Endodermal cell (in vitro differentiated cells): ENCODE results near the gene DEFB118. TPM values are rescaled to one million over a fixed set of nuclear protein-coding genes. Genes with fewer than 3 reads are reported as not detected.

Experiments used
- DNase-seq: peaks from one replicate; pipeline ENCODE4 v3.0.0-alpha.2; 2017
- H3K27ac ChIP-seq: 2 replicates; pipeline ENCODE4 v1.5.1; 2013; ENCODE audit warnings: mild to moderate bottlenecking, low read depth, low read length, moderate library complexity
- H3K27me3 ChIP-seq: 2 replicates; pipeline ENCODE4 v1.6.1; 2013; ENCODE audit warnings: mild to moderate bottlenecking, low read length, moderate library complexity; ENCODE audit not compliant: insufficient read depth, control insufficient read depth, poor library complexity, severe bottlenecking
- H3K36me3 ChIP-seq: 2 replicates; pipeline ENCODE4 v1.7.0; 2013; ENCODE audit warnings: mild to moderate bottlenecking, low read length, moderate library complexity; ENCODE audit not compliant: control insufficient read depth, insufficient read depth
- H3K4me1 ChIP-seq: one replicate; pipeline ENCODE4 v1.7.0; 2013; ENCODE audit warnings: low read length; ENCODE audit not compliant: control insufficient read depth, insufficient read depth
- H3K4me3 ChIP-seq: 2 replicates; pipeline ENCODE4 v1.5.1; 2013; ENCODE audit warnings: mild to moderate bottlenecking, low read length, moderate library complexity
- H3K9ac ChIP-seq: 2 replicates; pipeline ENCODE4 v1.6.1; 2013; ENCODE audit warnings: mild to moderate bottlenecking, low read length, moderate library complexity; ENCODE audit not compliant: poor library complexity, severe bottlenecking; ENCODE audit errors: extremely low read depth
- H3K9me3 ChIP-seq: 2 replicates; pipeline ENCODE4 v1.6.1; 2013; ENCODE audit warnings: mild to moderate bottlenecking, low read length, moderate library complexity; ENCODE audit not compliant: control insufficient read depth
- H3K27ac Mint-ChIP-seq: 2 replicates; pipeline ENCODE4 v1.8.0; 2020; ENCODE audit warnings: mixed read lengths
- H3K27me3 Mint-ChIP-seq: 2 replicates; pipeline ENCODE4 v1.8.0; 2021; ENCODE audit warnings: mild to moderate bottlenecking, mixed read lengths; ENCODE audit not compliant: insufficient read depth
- H3K36me3 Mint-ChIP-seq: 2 replicates; pipeline ENCODE4 v1.8.0; 2020; ENCODE audit warnings: low read depth, mixed read lengths
- H3K4me1 Mint-ChIP-seq: 2 replicates; pipeline ENCODE4 v1.8.0; 2020; ENCODE audit warnings: mixed read lengths
- H3K4me3 Mint-ChIP-seq: 2 replicates; pipeline ENCODE4 v1.8.0; 2020; ENCODE audit warnings: mild to moderate bottlenecking, moderate library complexity, mixed read lengths
- H3K9me3 Mint-ChIP-seq: 2 replicates; pipeline ENCODE4 v1.8.0; 2020; ENCODE audit warnings: mild to moderate bottlenecking, mixed read lengths
- WGBS, 2 experiments: methylation state at CpG; one replicate each; pipeline versions ENCODE4 v1.1.5 to v1.1.7; 2013; ENCODE audit warnings: missing lambda C conversion rate in 2 of 2, mixed read lengths in 1 of 2; ENCODE audit not compliant: insufficient coverage in 1 of 2, insufficient read length in 1 of 2; 5-methylcytosine and 5-hydroxymethylcytosine counted together
- total RNA-seq, 2 donors: library from RNA; stranded (reverse); fragmentation: NEBNext Ultra II Directional in 1 of 2; extraction: Animal tissue kit (Norgen Biotek cat#: 25700) in 1 of 2; gene quantifications; 2 replicates in 1 of 2; 3 replicates in 1 of 2; pipeline ENCODE4 v1.2.1, GENCODE V29; 2021
- TF ChIP-seq, protein P1 (sequence below): fragments of 200-600 bp; sonication (generic); conservative IDR thresholded peaks from 2 replicates; pipeline ENCODE4 v1.5.0; 2021; ENCODE audit warnings: antibody characterized with exemption, mild to moderate bottlenecking

The DEFB118 gene
- total RNA-seq, 2 donors from 2014 or later: not detected

GRCh38 chr20:31374346-31374745, 5.9 kb downstream of the DEFB118 start:
- H3K27me3 Mint-ChIP-seq: no peaks in the 10 kb centered on the region

GRCh38 chr20:31390490-31390889, 22.1 kb downstream of the DEFB118 start, which contains the start of gene DEFB119:
Gene DEFB119 (minus strand): TSS chr20:31390590. CDS start chr20:31390483, 107 bp downstream.
- Mint-ChIP-seq H3K9me3 (peaks cover 88% of the 10 kb centered on the region), H3K4me3 (no peak within 1 kb of the TSS), H3K4me1 (no peaks in the 10 kb centered on the region), H3K36me3 (no peaks in the 10 kb centered on the region), H3K27me3 (no peaks in the 10 kb centered on the region), H3K27ac (no peak within 1 kb of the TSS)
- H3K36me3 ChIP-seq: no peaks in the 10 kb centered on the region
- 50 to 59% methylated on average over 1 of the region's 1 CpG for WGBS, 2 experiments
- H3K27me3 ChIP-seq: no peaks in the 10 kb centered on the region
- TF ChIP-seq, protein P1, sequence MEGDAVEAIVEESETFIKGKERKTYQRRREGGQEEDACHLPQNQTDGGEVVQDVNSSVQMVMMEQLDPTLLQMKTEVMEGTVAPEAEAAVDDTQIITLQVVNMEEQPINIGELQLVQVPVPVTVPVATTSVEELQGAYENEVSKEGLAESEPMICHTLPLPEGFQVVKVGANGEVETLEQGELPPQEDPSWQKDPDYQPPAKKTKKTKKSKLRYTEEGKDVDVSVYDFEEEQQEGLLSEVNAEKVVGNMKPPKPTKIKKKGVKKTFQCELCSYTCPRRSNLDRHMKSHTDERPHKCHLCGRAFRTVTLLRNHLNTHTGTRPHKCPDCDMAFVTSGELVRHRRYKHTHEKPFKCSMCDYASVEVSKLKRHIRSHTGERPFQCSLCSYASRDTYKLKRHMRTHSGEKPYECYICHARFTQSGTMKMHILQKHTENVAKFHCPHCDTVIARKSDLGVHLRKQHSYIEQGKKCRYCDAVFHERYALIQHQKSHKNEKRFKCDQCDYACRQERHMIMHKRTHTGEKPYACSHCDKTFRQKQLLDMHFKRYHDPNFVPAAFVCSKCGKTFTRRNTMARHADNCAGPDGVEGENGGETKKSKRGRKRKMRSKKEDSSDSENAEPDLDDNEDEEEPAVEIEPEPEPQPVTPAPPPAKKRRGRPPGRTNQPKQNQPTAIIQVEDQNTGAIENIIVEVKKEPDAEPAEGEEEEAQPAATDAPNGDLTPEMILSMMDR: no peak
- DNase-seq: no peak
- H3K4me1 ChIP-seq: no peaks in the 10 kb centered on the region
- H3K9ac ChIP-seq: no peak within 1 kb of the TSS
- H3K27ac ChIP-seq: no peak within 1 kb of the TSS
- peaks cover 68% of the 10 kb centered on the region for H3K9me3 ChIP-seq
- H3K4me3 ChIP-seq: no peak within 1 kb of the TSS

More at GRCh38 chr20:31374346-31374745, 5.9 kb downstream of the DEFB118 start:
- Mint-ChIP-seq H3K4me1 (no peaks in the 10 kb centered on the region), H3K9me3 (peaks cover 95% of the 10 kb centered on the region), H3K36me3 (no peaks in the 10 kb centered on the region), H3K27ac (no peak overlapping the region), H3K4me3 (no peak overlapping the region)
- Histone ChIP-seq H3K36me3 (no peaks in the 10 kb centered on the region), H3K27me3 (no peaks in the 10 kb centered on the region), H3K4me1 (no peaks in the 10 kb centered on the region), H3K27ac (no peak overlapping the region), H3K9ac (no peak overlapping the region), H3K4me3 (no peak overlapping the region), H3K9me3 (peaks cover 88% of the 10 kb centered on the region)
- WGBS, 2 experiments: 70% methylated on average over 2 of the region's 2 CpGs; no CpG with 5 or more reads in 1 of the 2 experiments
- no peak for DNase-seq
- TF ChIP-seq, protein P1: no peak

- H3K4me1 ChIP-seq: no peaks in the 10 kb centered on the region
- no peak overlapping the region for H3K9ac ChIP-seq
- DNase-seq: no peak
- H3K4me3 Mint-ChIP-seq: no peak overlapping the region
- no peaks in the 10 kb centered on the region for H3K36me3 ChIP-seq
- H3K27ac Mint-ChIP-seq: no peak overlapping the region
- 38 to 53% methylated on average over 1 to 2 of the region's 2 CpGs for WGBS, 2 experiments
- H3K27me3 ChIP-seq: no peaks in the 10 kb centered on the region
- H3K27me3 Mint-ChIP-seq: no peaks in the 10 kb centered on the region
- TF ChIP-seq, protein P1: no peak
- H3K27ac ChIP-seq: no peak overlapping the region
- peaks cover 4% of the 10 kb centered on the region for H3K36me3 Mint-ChIP-seq
- no peak overlapping the region for H3K4me3 ChIP-seq
- H3K9me3 ChIP-seq: peaks cover 61% of the 10 kb centered on the region
- H3K9me3 Mint-ChIP-seq: peaks cover 91% of the 10 kb centered on the region
- no peaks in the 10 kb centered on the region for H3K4me1 Mint-ChIP-seq
These were observed 24.4 kb downstream of the DEFB118 start for GRCh38 chr20:31392836-31393235.
